HG03571 (cell line): Measurements from ENCODE around the gene PFKP.
"Not testable (repeated sequence)": the region's sequence is repeated elsewhere in the genome, so short reads cannot be mapped to it uniquely, and the experiment has no call there.

Source experiments
- ATAC-seq: cut with Tn5 transposase; IDR thresholded peaks from one replicate; pipeline ENCODE4 v1.9.1; 2021; ENCODE audit not compliant: unreplicated experiment

Gene PFKP

GRCh38 chr10:3046981-3047547 lies 20.3 kb upstream of the PFKP start:
- ATAC-seq, result no peak

GRCh38 chr10:3047596-3047995 lies 19.8 kb upstream of the PFKP start:
- ATAC-seq, result no peak

- ATAC-seq, result no peak
Observed at GRCh38 chr10:3048119-3049019, 19.0 kb upstream of the PFKP start.

- ATAC-seq, result no peak
Observed at GRCh38 chr10:3051692-3052091, 15.7 kb upstream of the PFKP start.

- ATAC-seq, result no peak
Observed at GRCh38 chr10:3053155-3053554, 14.2 kb upstream of the PFKP start.

GRCh38 chr10:3054183-3054850 lies 13.0 kb upstream of the PFKP start:
- no peak for ATAC-seq

GRCh38 chr10:3054851-3055199 lies 12.5 kb upstream of the PFKP start:
- no peak for ATAC-seq

- ATAC-seq, result no peak
Observed at GRCh38 chr10:3056280-3057037, 10.9 kb upstream of the PFKP start.

GRCh38 chr10:3057946-3058345 lies 9.4 kb upstream of the PFKP start:
- ATAC-seq, result no peak

GRCh38 chr10:3059974-3060373 lies 7.4 kb upstream of the PFKP start:
- ATAC-seq, result no peak

GRCh38 chr10:3060481-3060889 lies 6.9 kb upstream of the PFKP start:
- no peak for ATAC-seq

GRCh38 chr10:3061323-3061898 lies 5.9 kb upstream of the PFKP start:
- not testable (repeated sequence) for ATAC-seq

- no peak for ATAC-seq
Observed at GRCh38 chr10:3062502-3063186, 4.7 kb upstream of the PFKP start.

GRCh38 chr10:3064423-3064822 lies 2.9 kb upstream of the PFKP start:
- ATAC-seq, result no peak

GRCh38 chr10:3065622-3066021 lies 1.7 kb upstream of the PFKP start:
- no peak for ATAC-seq

- no peak for ATAC-seq
Observed at GRCh38 chr10:3066317-3067117, 831 bp upstream of the PFKP start.

GRCh38 chr10:3067859-3068179 lies 471 bp downstream of the PFKP start:
- ATAC-seq, result peak; percentile 5

- peak; percentile 39 for ATAC-seq
Observed at GRCh38 chr10:3068201-3068967, 1.0 kb downstream of the PFKP start.
